GM18502 (cell line): ENCODE results near the gene TBATA.
"Not testable (repeated sequence)": the region's sequence is repeated elsewhere in the genome, so short reads cannot be mapped to it uniquely, and the experiment has no call there.

Experiments used
- ATAC-seq: cut with Tn5 transposase; IDR thresholded peaks from one replicate; pipeline ENCODE4 v1.9.1; 2021; ENCODE audit warnings: mild to moderate bottlenecking; ENCODE audit not compliant: unreplicated experiment, poor library complexity

The TBATA gene

DNA sequence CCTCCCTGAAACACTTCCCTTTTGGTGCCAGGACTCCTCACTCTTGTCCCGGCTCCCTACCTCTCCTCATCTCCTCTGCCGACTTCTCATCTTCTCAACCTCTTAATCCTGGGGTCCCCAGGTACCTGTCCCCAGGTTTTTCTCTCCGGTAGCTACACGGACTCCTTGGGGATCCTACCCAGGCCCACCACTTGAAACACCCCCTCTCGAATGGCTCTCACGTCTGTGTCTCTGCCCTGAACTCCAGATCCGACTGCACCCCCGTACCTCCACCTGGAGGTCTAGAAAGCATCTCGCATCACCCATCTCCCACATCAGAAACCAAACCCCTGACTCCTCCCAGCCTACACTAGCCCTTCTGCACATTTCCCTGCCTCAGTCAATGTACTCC, 4.8 kb downstream of the TBATA start:
- no peak for ATAC-seq

DNA sequence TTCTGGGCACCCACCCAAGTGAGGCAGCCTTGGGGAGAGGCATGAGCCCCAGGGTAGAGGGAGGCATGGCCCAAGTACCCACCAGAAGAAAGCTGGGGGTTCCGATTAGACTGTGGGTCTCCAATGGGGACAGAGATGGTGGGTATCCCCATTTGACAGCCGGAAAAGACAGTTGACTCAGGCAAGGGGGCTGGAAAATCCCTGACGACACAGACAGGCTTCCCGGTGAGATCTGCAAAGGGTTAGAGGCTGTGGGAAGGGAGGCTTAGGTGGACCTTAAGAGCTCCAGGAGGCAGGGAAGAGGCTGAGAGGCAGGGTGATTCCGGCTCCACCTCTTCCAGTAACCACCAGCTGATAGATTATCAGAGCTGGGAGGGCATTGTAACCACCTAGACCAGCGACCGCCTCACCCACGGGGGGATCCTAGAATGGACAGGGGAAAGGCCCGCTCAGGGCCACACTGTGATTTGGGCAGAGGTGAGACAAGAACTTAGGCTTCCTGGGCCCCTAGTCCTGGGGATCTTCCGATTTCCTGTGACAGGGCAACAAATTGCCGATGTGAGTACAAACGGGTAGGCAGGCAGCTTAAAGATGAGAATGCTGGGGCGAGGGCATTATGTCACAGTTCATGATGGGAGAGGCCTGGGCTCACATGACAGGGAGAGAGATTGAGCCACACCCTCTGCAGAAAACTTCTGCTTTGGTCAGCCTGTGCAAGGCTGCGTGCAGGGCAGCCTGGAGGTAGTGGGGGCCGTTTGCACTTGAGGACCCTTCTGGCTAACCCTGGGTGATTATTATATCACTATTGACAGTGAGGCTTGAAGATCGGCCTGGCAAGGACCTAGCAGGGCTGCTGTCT, 5.4 kb downstream of the TBATA start:
- ATAC-seq = no peak

DNA sequence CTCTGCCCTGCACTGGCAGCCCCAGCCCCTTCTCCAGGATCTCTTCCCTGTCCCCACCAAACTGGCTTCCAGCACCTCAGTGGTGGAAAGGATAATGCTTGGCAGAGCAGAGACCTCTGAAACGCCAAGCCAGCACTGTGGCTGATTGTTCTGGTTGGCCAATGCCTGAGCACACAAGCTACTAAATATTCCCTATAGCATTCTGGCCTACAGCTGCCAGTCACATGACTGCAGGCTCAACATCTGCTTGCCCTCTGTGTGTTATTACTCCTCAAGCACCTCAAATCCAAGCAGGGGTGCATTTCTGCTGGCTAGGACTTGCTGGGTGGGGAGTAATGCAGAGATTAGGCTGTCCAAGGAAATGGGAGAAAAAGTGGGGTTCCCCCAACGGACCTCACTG, 6.1 kb downstream of the TBATA start:
- no peak for ATAC-seq

DNA sequence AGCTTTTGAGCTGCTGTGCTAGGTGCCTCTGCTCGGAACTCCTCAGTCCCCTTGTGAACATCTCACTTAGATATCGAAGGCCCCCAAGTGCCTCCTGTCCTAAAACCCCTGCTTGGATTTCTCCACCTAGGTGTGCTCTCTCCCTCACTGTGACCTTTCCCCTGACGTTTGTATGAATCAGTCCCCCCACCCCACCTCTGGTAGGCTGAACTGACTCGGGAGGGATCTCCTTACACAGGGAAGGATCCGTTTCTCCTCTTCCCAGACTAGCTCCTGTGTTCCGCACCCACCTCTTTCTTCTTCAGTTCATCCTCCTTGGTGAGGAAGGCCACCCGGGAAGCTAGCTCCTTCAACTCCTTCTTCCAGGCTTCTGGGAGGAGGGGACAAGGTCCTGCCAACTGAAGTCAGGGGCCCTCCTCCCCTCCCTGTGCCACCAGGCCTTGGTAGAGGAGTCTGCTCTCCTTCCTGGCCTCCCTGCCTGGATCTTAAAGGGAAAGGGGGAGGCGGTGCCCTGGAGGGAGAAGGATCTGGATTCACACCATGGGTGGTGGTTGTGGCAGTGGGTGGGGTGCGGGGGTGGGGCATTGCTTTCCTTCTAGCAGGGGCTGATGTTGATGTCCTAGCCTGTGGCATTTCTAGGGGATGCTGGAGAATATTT, 6.8 kb downstream of the TBATA start:
- no peak for ATAC-seq

DNA sequence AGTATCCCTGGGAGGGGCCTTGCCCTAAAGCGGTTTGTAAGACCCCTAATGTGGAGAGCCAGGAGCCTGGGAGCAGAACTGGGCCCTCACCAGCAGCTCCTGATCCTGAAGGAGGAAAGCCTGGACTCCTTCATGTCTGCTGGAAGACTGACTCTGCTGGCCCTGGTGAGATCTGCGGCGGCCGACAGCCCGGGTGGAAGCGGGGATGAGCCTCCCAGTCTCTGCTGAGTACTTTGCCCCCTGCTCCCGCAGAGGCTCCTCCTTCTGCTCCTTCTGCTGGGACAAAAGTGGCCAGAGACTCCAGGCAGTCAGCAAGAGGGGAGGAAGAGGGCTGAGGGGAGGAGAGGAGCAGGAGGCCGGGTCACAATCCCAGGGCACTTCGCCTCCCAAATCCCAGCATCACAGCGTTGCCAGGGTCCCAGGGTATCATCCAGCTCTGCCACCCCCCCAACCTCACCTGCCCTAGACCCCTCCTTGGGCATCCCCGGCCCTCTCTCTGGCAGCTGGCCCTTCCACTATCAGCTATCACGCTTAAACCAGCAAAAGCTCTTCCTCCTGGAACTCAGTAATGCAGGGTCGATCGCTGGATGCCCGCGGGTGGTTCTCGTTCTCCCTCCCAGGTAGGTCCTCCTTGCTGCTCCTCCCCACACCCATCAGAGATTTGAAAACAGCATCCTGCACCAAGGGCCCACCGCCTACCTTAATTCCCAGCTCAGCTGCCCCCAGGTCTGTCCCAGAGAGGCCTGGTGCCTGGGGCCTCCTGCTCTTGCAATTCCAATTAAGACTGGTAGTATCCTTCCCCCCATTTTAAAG, 7.9 kb downstream of the TBATA start:
- ATAC-seq = no peak

DNA sequence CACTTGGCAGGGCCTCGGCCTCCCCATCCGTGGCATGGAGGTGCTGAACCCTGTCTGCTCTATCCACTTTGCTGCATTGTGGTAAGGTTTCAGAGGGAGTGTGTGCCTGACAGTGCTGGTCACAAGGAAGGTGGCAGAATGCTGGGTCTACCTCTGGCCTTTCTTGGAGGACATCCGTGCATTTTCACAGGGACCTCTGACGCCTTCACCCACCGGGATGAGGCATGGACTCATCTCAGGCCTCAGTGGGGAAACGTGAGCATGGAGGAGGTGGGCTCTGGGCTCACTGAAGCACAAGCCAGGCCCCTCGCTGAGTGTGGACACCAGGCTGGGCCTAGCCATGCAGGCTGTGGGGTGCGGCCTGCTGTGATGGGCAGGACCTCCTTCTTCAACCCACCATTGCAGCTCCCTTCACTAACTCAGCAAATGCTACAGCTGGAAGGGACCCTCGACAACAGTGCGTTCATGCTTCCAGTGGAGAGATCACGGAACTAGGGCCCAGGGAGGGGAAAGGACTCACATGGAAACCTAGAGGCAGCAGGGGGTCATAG, 8.6 kb downstream of the TBATA start:
- ATAC-seq = no peak

DNA sequence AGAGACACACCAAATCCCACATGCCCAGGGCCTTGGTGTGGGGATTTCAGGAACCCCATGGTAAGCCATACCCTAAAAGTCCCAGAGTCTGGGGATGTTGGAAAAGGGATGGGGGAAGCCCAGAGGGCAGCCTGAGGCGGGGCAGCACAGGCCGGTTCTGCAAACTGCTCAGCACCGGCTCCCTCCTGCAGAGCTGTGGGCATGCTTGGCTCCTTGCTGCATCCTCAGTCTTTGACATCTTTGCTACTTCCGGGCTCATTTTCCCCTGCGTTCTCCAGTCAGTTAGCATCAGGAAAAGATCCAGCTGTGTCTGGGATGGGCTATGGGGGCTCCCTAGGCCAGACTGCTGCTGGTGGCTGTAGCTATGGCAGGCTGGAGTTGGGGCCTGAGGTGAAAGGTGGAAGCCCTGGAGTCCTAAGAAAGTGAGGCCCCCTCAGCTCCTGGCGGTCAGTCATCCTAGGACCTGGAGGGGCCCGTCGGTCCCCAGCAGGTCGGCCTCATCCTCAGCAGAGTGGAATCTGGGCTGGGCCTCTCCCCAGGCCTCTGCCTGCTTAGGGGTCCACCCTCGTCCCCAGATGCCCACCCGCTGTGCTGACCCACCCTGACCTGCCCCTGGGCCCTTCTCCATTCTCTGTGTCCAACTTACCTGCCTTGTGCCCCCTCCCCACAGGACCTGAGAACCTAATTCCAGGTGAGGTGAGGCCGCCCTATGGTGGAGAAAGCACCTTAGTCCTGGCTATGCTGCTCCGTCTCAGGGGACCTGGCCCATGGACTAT, 9.3 kb downstream of the TBATA start:
- no peak for ATAC-seq

DNA sequence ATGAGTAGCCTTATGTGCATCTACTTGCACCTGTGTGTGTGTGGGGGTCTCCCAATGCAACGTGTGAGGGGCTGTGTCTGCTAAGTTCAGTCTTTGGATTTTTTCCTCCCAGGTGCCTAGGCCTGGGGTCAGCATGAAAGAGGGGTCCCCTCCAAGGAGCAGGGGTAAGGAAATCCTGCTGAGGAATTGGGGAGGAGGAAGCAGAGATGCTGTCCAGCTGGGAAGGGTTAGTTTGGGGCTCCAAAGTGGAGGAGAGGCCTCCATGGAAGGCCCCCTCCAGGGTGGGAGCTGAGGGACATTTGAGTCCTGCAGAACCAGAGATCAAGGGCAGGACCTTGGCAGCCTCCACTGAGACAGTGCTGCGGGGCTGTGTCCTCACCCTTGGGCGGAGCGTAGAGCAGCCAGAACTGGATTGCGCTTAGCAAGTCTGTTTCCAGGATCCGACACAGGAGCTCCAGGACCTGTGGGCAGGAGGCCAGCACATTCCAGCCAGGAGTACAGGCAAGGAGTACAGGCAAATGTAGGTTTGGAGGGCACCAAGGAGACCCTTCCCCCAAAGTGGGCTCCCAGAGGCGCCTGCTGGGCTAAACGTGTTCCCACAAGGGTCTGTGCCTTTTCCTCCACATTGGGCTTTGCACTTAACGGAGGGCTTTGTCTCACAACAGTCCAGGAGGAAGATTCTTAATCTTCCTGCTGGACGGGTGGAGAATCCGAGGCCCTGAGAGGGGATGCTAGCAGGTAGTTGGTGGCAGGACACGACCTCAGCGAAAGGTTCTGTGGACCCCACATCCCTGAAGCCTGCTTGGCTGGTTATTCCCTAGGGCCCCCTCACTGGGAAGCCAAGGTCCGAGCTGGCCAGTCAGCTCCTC, 10.1 kb downstream of the TBATA start:
- no peak for ATAC-seq

DNA sequence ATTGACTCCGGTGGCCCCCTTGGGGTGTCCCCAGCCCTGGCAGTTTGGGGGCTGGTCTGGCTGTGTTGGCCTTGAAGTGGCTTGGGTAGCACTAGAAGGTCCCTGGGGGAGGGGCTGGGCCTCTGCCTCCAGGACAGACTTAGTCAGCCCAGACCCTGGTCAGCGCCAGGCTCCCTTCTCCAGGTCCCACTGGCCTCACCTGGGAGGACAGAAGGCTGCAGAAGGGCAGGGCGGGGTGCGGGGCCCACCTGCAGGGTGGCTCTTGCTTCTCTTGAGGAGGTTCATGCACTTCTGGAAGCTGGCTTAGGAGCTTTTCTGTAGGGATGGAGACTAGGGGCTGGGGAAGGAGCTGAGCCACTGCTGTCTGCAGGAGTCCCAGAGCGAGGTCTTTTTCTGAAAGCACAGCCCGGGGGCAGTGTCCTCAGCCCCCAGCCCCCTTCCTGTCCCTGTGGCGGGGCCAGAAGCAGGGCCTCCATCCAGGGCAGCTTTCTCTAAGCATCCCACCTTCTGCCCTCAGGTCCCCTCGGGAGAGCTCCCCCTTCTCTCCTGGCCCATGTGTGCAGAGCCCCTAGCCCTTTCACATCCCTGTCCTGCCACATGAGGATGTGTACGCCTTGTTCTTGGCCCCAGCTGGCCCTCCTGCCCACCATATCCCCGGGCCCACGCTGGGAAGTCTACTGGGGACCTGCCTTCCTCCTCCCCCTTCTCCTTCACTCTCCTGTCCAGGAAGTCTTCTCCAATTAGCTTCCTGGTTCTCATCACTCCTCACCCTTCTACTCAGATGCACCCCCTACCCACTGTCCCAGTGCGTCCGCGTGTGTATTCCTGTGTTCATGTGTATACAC, 11.0 kb downstream of the TBATA start:
- ATAC-seq = no peak

DNA sequence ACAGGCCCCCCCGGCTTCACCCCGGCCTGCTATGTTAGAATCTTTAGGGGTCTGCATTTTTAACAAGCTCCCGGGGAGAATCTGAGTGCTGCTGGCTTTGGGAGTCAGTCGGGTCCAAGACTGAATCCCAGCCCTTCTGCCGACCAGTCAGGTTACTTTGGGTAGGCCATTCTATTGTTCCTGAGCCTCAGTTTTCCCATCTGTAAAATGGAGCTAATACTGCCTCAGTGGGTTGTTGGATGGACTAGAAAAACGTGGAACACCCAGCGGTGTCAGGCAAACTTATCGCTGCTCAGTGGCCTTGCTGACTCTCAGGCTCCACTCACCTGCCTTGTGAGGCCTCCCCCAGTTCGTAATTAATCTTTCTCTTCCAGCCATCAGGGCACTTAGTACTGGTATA, 11.7 kb downstream of the TBATA start:
- no peak for ATAC-seq

DNA sequence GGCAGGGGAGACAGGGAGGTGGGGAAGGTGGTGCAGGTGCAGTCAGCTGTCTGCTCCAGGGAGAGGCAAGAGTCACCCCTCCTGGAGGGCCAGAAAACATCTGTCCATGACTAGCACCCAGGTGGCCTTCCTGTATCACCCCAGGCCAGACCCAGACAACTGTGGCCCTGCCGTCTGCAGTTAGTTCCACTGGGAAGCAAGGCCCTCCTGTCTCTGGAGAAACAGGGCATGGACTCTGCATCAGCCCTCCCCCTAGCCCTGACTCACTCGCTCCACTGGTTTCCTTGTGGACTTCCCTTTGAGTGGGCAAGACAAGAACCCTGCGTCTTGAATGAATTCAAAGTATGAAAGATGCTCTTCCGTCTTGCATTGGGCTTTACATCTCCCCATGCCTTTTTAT, 12.6 kb downstream of the TBATA start:
- ATAC-seq = no peak

DNA sequence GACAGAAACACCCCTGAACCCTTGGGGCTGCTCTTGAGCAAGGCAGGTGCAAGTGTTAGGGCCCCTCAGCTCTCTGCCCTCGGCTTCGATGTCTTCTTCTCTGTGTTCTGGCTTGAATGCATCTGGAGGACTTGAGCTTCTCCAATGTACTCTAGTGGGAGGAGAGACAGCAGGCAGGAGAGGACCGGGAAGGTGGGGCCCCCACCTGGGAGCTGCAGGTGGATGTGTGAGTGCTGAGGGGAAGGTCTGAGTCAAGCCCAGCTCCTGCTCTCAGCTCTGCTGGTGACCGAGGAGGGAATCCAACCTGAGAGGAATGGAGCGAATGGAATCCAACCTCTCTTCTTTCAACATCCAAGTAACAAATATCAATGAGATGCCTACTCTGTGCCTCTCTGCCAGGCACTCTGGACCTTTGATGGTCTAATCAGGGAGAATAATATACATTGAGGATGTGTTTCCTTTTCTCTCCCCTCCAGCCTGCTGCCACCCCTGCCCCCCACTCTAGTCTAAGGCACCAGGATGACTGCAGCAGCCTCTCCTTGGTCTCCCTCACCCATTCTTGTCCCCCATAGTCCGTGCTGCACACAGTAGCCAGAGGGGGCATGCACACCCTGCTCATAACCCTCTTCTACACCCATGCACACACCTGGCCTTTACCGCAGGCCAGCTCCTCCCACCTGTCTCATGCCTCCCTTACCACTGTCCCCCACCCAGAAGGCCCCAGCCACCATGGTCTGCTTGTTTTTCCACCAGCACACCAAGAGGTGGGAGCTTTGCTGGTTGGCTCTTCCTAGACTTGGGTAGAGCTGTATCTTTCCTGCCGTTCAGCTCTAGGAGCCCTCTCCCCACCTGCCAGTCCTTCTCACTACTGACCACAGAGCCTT, 13.6 kb downstream of the TBATA start:
- no peak for ATAC-seq

DNA sequence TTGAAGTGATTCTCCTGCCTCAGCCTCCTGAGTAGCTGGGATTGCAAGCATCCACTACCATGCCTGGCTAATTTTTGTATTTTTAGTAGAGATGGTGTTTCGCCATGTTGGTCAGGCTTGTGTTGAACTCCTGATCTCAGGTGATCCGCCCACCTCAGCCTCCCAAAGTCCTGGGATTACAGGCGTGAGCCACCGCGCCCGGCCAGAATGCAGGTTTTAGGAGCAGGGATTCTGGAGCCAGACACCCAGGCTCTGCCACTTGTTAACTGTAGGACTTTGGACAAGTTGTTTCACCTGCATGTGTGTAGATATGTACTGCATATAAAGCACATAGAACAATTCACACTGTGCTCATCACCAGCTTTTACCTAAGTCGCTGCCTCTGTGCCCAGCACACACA, 14.7 kb downstream of the TBATA start:
- not testable (repeated sequence) for ATAC-seq

DNA sequence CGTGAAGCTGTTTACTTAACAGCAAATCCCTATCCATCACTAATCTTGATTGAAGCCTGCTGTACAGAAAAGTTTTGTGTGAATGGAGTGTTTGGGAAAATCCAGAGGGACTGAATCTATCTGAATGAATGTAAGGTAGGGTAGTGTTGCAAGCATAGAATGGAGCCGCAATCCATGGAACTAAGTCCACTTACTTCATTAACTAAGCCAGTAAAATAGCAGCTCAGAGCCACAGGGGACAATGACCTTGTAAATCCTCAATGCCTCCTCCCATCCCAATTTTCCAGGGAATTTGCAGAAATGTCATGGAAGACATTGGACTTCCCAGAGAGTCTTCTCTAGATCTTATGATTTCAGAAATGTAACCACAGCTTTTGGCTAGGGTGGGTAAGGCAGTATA, 15.2 kb downstream of the TBATA start:
- no peak for ATAC-seq

DNA sequence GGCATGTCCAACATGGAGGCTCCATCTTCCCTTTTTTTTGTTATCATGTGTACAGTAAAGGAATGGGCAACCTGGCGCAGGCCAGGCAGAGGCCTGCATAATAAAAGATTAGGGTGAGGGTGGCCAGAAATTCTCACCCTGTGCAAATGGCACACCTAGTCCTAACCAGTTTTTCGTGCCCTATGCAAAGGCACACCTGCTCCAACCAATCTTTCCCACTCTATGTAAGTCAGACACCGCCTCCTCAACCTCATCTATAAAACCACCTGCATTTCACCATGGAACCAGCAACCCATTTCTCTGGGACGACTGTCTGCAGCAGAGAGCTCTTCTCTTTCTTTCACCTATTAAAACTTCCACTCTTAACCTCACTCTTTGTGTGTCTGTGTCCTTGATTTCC, 16.1 kb downstream of the TBATA start:
- ATAC-seq = no peak

DNA sequence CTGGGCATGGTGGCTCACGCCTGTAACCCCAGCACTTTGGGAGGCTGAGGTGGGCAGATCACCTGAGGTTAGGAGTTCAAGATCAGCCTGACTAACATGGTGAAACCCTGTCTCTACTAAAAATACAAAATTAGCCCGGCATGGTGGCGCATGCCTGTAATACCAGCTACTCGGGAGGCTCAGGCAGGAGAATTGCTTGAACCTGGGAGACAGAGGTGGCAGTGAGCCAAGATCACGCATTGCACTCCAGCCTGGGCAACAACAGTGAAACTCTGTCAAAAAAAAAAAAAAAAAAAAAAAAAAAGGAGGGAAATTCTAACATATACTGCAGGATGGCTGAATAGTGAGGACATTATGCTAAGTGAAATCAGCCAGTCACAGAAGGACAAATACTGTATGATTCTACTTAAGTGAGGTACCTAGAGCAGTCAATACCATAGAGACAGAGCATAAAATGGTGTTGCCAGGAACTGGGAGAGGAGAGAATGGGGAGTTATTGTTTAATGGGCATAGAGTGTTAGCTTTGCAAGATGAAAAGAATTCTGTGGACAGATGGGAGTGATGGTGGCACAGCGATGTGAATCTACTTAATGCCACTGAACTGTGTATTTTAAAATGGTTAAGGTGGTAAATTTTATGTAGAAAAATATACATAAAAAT, 17.0 kb downstream of the TBATA start:
- ATAC-seq = not testable (repeated sequence)
